Retinal pigment epithelial cell (primary cell): ENCODE data around the gene TEX51.

Experiments used
- DNase-seq: peaks from one replicate; pipeline ENCODE4 v3.0.0-alpha.2; 2010; ENCODE audit warnings: low read depth
- H3K4me3 ChIP-seq: 2 replicates; pipeline ENCODE4 v1.5.1; 2011; ENCODE audit warnings: mild to moderate bottlenecking, low read length, control low read depth, moderate library complexity
- TF ChIP-seq, protein P1 (sequence below): conservative IDR thresholded peaks from 2 replicates; pipeline ENCODE4 v1.5.1; 2011; ENCODE audit warnings: low read depth, low read length, control low read depth, inconsistent platforms

TEX51 gene

DNA sequence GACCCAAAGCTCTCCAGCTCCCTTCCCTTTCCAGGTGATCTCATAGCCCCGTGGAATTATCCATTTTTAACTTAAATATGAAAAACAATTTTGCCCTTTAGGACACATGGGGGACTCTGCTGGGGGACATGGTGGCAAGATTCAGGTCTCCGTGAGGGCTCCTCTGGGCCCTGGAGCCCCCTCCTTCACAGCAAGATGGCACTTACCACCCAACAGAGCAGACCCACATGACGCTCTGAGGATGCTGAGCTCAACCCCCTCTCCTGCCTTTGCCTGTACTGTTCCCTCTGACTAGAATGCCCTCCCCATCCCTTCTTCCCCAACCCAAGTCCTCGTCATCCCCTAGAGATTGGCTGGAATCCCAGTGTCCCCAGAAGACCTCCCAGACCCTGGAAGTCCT, 17.2 kb downstream of the TEX51 start:
- TF ChIP-seq, protein P1, sequence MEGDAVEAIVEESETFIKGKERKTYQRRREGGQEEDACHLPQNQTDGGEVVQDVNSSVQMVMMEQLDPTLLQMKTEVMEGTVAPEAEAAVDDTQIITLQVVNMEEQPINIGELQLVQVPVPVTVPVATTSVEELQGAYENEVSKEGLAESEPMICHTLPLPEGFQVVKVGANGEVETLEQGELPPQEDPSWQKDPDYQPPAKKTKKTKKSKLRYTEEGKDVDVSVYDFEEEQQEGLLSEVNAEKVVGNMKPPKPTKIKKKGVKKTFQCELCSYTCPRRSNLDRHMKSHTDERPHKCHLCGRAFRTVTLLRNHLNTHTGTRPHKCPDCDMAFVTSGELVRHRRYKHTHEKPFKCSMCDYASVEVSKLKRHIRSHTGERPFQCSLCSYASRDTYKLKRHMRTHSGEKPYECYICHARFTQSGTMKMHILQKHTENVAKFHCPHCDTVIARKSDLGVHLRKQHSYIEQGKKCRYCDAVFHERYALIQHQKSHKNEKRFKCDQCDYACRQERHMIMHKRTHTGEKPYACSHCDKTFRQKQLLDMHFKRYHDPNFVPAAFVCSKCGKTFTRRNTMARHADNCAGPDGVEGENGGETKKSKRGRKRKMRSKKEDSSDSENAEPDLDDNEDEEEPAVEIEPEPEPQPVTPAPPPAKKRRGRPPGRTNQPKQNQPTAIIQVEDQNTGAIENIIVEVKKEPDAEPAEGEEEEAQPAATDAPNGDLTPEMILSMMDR: no peak
- H3K4me3 ChIP-seq: no peak overlapping the region
- no peak for DNase-seq

DNA sequence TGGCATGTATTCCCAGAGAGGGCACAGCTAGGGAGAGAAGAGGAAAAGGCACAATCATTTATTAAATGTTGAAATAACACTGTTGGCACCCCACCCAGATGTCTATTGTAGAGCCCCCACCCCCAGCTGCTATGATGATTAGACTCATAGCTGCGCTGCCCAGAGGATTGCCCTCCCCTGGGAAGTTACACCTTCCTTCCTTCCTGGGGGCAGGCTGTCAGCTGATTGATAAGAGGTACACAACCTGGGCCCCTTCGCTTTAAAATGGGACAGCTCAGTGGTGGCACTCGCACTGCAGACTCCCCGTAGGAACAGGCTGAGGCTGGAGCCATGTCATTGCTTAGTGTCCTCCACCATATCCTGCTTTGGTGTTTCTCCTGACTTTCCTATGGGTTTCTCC, 18.1 kb downstream of the TEX51 start:
- no peak for DNase-seq
- no peak overlapping the region for H3K4me3 ChIP-seq
- TF ChIP-seq, protein P1: no peak

DNA sequence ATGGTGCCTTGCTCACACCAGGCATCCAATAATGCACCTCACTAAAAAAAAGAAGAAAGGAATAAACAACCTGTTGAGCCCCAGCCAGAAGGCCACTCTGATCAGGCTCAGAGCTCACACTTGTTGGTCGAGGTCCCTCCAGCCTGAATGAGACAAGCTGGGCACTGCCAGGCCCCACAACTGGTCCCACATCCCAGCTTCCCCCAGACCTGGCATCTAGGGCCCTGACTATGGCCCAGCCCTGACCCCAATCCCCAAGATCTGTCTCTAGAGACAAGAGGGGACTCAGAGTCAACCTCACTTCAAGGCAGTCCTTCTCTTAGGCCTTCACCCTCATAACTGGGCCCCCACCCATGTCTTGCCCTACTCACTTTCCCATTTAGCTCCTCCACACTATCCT, 22.4 kb downstream of the TEX51 start:
- TF ChIP-seq, protein P1: no peak
- H3K4me3 ChIP-seq: no peak overlapping the region
- no peak for DNase-seq

DNA sequence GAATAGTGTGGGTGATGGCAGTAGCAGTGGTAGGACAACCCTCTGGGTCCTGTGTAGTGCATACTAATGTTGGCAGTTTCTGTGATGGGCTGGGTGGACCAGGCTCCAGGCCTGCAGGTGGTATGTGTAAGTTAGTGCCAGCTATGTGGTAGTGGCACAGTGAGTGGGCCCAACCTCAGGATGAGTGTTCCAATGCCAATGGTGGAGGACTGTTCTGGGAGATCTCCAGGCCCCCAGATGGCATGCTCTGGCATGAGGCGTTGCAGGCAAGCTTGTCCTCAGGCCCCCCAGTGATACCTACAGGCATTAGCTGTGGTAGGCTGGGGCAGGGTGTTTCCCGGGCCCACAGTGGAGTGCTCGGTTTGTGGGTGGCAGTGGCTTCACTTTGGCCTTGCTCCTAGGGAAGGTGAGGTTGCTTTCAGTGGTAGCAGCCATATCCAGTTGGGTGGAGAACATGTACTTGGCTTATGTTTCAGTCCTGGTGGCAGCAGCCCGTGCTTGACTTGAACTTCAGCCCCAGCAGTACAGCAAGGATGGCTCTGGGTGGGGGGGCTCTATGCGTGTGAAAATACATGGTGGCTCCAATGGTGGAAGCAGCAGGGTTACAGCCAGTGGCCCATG, 32.4 kb downstream of the TEX51 start:
- H3K4me3 ChIP-seq: no peak overlapping the region
- DNase-seq: no peak
- TF ChIP-seq, protein P1: no peak

DNA sequence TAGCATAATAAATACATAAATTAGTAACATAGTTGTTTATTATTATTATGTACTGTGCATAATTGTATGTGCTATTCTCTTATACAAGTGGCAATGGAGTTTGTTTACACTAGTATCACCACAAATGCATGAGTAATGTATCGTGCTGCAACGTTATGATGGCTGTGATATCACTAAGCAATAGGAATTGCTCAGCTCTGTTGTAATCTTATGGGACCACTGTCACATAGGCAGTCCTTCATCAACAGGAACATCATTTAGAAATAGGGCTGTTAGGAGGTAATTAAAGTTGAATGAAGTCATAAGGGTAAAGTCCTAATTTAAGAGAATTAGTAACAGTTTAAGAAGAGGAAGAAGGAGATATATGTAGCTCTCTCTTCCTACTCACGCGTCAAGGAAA, 33.8 kb downstream of the TEX51 start:
- TF ChIP-seq, protein P1: no peak
- H3K4me3 ChIP-seq: no peak overlapping the region
- DNase-seq: no peak

DNA sequence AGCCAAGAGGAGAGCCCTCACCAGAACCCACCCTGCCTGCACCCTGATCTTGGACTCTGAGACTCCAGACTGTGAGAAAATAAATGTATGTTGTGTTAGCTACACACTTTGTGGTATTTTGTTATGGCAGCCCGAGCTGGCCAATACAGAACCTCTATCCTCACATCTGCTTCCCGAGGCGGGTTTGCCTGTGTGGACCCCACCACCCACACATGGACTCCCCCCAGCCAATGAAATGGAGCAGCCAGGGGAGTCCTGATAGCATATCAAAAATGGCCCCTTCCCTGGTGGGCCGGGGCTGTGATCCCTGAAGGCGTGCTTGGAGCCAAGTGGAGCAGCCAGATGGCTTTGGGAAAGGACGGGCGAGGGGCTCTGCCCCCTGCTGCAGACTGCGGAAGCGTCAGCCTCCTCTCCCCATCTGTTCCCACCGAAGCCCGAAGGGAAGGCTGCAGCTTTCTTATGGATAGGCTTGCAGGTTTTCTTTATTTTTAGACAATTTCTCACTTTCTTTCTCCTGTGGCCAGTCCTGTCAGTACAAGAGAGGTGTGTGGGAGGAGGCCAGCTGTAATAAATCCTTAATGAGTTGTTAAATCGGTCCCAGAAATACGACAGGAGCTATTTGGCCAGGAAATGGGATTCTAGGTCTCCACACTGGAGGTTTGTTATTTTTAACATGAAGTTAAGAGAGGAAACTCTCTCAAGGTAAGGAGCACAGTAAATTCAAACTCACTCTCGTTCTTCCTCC, 34.4 kb downstream of the TEX51 start:
- H3K4me3 ChIP-seq: no peak overlapping the region
- DNase-seq: no peak
- TF ChIP-seq, protein P1: no peak

DNA sequence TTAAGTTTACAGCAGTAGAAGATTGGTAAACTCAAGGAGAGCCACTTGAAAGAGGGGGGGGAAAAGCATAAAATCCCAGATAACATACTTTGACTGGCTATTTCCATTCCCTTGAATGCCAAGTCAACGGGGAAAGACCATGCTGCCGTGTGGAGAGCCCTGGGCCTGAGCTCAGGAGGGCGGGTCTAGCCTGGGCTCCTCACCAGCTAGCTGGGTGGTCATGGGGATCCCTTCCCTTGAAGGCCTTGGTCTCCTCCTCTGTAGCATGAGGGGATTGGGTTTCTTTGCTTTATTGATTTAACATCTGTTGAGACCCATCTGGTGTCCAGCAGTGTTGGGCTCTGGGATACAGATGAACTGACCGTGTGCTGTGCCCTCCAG, 35.0 kb downstream of the TEX51 start:
- TF ChIP-seq, protein P1: no peak
- H3K4me3 ChIP-seq: no peak overlapping the region
- no peak for DNase-seq
